ENCODE data around the gene ELF1.
"Not testable (repeated sequence)": the region's sequence is repeated elsewhere in the genome, so short reads cannot be mapped to it uniquely, and the experiment has no call there.

Gene ELF1

GRCh38 chr13:41019011-41019487, at the start of gene ELF1:
TSS of gene ELF1 (minus strand) at chr13:41019316. CDS start at chr13:40982054, 37,262 bp downstream.
- peak; percentile 83 for DNase-seq

GRCh38 chr13:41065078-41065477, 46.0 kb upstream of the ELF1 start:
- DNase-seq = no peak

- DNase-seq = no peak
These were observed 45.4 kb upstream of the ELF1 start for GRCh38 chr13:41064493-41064892.

- DNase-seq = no peak
These were observed 43.1 kb upstream of the ELF1 start for GRCh38 chr13:41061914-41062837.

- DNase-seq = peak; percentile 89
These were observed 42.2 kb upstream of the ELF1 start, which contains the start of gene WBP4 for GRCh38 chr13:41061075-41061913. TSS of gene WBP4 (plus strand) at chr13:41061509. CDS start at chr13:41061674, 165 bp downstream.

- DNase-seq = peak; percentile 87
These were observed 41.6 kb upstream of the ELF1 start for GRCh38 chr13:41060724-41061074.

- DNase-seq = peak; percentile 78
These were observed 41.1 kb upstream of the ELF1 start for GRCh38 chr13:41060082-41060723.

- no peak for DNase-seq
These were observed 40.5 kb upstream of the ELF1 start for GRCh38 chr13:41059456-41060081.

- DNase-seq = no peak
These were observed 39.4 kb upstream of the ELF1 start for GRCh38 chr13:41058295-41059070.

GRCh38 chr13:41056826-41057711, 38.0 kb upstream of the ELF1 start:
- no peak for DNase-seq

GRCh38 chr13:41056194-41056593, 37.1 kb upstream of the ELF1 start:
- DNase-seq = no peak

- DNase-seq = no peak
These were observed 36.0 kb upstream of the ELF1 start for GRCh38 chr13:41054919-41055619.

- no peak for DNase-seq
These were observed 35.2 kb upstream of the ELF1 start for GRCh38 chr13:41054212-41054877.

GRCh38 chr13:41053384-41053826, 34.3 kb upstream of the ELF1 start:
- peak; percentile 73 for DNase-seq

GRCh38 chr13:41052441-41052840, 33.3 kb upstream of the ELF1 start:
- DNase-seq = no peak

GRCh38 chr13:41049480-41050440, 30.6 kb upstream of the ELF1 start:
- DNase-seq = no peak

GRCh38 chr13:41048640-41049039, 29.5 kb upstream of the ELF1 start:
- no peak for DNase-seq

GRCh38 chr13:41042419-41042818, 23.3 kb upstream of the ELF1 start:
- not testable (repeated sequence) for DNase-seq
